ENCODE measurements around the gene CAPZB.

- TF ChIP-seq POLR2A (IDR thresholded peaks at IDR 0.05; ENCODE audit: low read length) (no peak), GATA1 (IDR thresholded peaks at IDR 0.05; ENCODE audit: low read depth, low read length) (no peak)
Measured at GRCh38 chr1:19325958-19326747, 159.2 kb downstream of the CAPZB start.

All from erythroblast (primary cell).